ENCODE measurements around the gene ATP5MK. TPM values are rescaled to one million over a fixed set of nuclear protein-coding genes. Genes with fewer than 3 reads are reported as not detected.

Gene ATP5MK
- total RNA-seq (ENCODE audit: low replicate concordance): 159 and 387 TPM in 2 replicates

- H3K4me3 ChIP-seq (ENCODE audit: low read depth, low read length): peak within 1 kb of the TSS; percentile 100
- TF ChIP-seq CTCF (IDR thresholded peaks at IDR 0.05; ENCODE audit: insufficient read depth, low read length): peak; percentile 37
- peak; percentile 97 for DNase-seq (ENCODE audit: low read depth)
These were observed at the start of gene ATP5MK, which contains the start of gene PDCD11 for GRCh38 chr10:103396067-103396788. Gene ATP5MK (minus strand): TSS chr10:103396475. CDS start chr10:103392457, 4,018 bp downstream. Gene PDCD11 (plus strand): TSS chr10:103396626. CDS start chr10:103398427, 1,801 bp downstream.

GRCh38 chr10:103445366-103445765 is 49.1 kb upstream of the ATP5MK start:
- DNase-seq (ENCODE audit: low read depth): no peak
- no peak for TF ChIP-seq CTCF (IDR thresholded peaks at IDR 0.05; ENCODE audit: insufficient read depth, low read length)
- no peak overlapping the region for H3K4me3 ChIP-seq (ENCODE audit: low read depth, low read length)

GRCh38 chr10:103444478-103444877 is 48.2 kb upstream of the ATP5MK start:
- TF ChIP-seq CTCF (IDR thresholded peaks at IDR 0.05; ENCODE audit: insufficient read depth, low read length): no peak
- H3K4me3 ChIP-seq (ENCODE audit: low read depth, low read length): no peak overlapping the region
- DNase-seq (ENCODE audit: low read depth): no peak

- no peak for TF ChIP-seq CTCF (IDR thresholded peaks at IDR 0.05; ENCODE audit: insufficient read depth, low read length)
- no peak overlapping the region for H3K4me3 ChIP-seq (ENCODE audit: low read depth, low read length)
- DNase-seq (ENCODE audit: low read depth): no peak
These were observed 47.4 kb upstream of the ATP5MK start for GRCh38 chr10:103443475-103444185.

GRCh38 chr10:103442031-103442461 is 45.8 kb upstream of the ATP5MK start:
- no peak overlapping the region for H3K4me3 ChIP-seq (ENCODE audit: low read depth, low read length)
- peak; percentile 75 for DNase-seq (ENCODE audit: low read depth)
- no peak for TF ChIP-seq CTCF (IDR thresholded peaks at IDR 0.05; ENCODE audit: insufficient read depth, low read length)

GRCh38 chr10:103441611-103442010 is 45.3 kb upstream of the ATP5MK start:
- no peak overlapping the region for H3K4me3 ChIP-seq (ENCODE audit: low read depth, low read length)
- no peak for TF ChIP-seq CTCF (IDR thresholded peaks at IDR 0.05; ENCODE audit: insufficient read depth, low read length)
- no peak for DNase-seq (ENCODE audit: low read depth)

Measured in fibroblast of the aortic adventitia (primary cell).